Mucosa of descending colon (tissue), 3 donors: ENCODE data around the gene PPP3CB. TPM values are rescaled to one million over a fixed set of nuclear protein-coding genes. Genes with fewer than 3 reads are reported as not detected.

Source experiments
- ATAC-seq: fragments of 200-7000 bp; cut with Tn5 transposase; one replicate; pipeline ENCODE4 v1.9.1; 2020; ENCODE audit warnings: mild to moderate bottlenecking, moderate library complexity
- DNase-seq, 3 donors: peaks; one replicate each; pipeline ENCODE4 v3.0.0-alpha.2; 2020
- H3K36me3 ChIP-seq: fragments of 200-600 bp; one replicate; pipeline ENCODE4 v1.8.0; 2021; ENCODE audit warnings: low read depth, mild to moderate bottlenecking
- H3K4me1 ChIP-seq: fragments of 200-600 bp; one replicate; pipeline ENCODE4 v1.8.0; 2021; ENCODE audit warnings: low read depth, mild to moderate bottlenecking
- H3K4me3 ChIP-seq: fragments of 200-600 bp; one replicate; pipeline ENCODE4 v1.8.0; 2021; ENCODE audit warnings: mild to moderate bottlenecking
- H3K9me3 ChIP-seq: fragments of 200-600 bp; one replicate; pipeline ENCODE4 v1.8.0; 2021; ENCODE audit warnings: mild to moderate bottlenecking
- intact Hi-C, 2 donors: fragments of 100-400 bp; cut with DNase I in 1 of 2; cut with micrococcal nuclease in 1 of 2; formaldehyde crosslinking; loops; one replicate each; pipeline versions ENCODE4 v1.11.0 to v1.11.1; 2022; cut with DNase I, micrococcal nuclease
- total RNA-seq, 3 donors: library from RNA; stranded (reverse); fragmentation: NEBNext Ultra II Directional in 2 of 3; extraction: Animal tissue kit (Norgen Biotek cat#: 25700) in 2 of 3; gene quantifications; one replicate each; pipeline versions ENCODE4 v1.2.1 to v1.2.4, GENCODE V29; 2021 to 2023
- TF ChIP-seq, protein P1 (sequence below): fragments of 200-600 bp; IDR thresholded peaks from one replicate; pipeline ENCODE4 v1.8.0; 2022; ENCODE audit warnings: antibody characterized with exemption, mild to moderate bottlenecking
- donor health status: DM: no; HTN: no; CAD: no; lungs with moderate emphysema.
- donor health status: DM: no; HTN: no; CAD: no.
- donor health status: DM: no; HTN: yes; CAD: no.

PPP3CB gene
- total RNA-seq, 3 donors from 2014 or later = 25.8 to 79.6 (median 27.3) TPM

- H3K9me3 ChIP-seq = no peaks in the 10 kb centered on the region
- H3K36me3 ChIP-seq = no peaks in the 10 kb centered on the region
- TF ChIP-seq, protein P1, sequence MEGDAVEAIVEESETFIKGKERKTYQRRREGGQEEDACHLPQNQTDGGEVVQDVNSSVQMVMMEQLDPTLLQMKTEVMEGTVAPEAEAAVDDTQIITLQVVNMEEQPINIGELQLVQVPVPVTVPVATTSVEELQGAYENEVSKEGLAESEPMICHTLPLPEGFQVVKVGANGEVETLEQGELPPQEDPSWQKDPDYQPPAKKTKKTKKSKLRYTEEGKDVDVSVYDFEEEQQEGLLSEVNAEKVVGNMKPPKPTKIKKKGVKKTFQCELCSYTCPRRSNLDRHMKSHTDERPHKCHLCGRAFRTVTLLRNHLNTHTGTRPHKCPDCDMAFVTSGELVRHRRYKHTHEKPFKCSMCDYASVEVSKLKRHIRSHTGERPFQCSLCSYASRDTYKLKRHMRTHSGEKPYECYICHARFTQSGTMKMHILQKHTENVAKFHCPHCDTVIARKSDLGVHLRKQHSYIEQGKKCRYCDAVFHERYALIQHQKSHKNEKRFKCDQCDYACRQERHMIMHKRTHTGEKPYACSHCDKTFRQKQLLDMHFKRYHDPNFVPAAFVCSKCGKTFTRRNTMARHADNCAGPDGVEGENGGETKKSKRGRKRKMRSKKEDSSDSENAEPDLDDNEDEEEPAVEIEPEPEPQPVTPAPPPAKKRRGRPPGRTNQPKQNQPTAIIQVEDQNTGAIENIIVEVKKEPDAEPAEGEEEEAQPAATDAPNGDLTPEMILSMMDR = no peak
- no peak for DNase-seq
- no peaks in the 10 kb centered on the region for H3K4me1 ChIP-seq
- no peak overlapping the region for H3K4me3 ChIP-seq
- intact Hi-C loops = no loop called here
- no peak for ATAC-seq
Observed at GRCh38 chr10:73480158-73480557, 15.7 kb downstream of the PPP3CB start.

DNA sequence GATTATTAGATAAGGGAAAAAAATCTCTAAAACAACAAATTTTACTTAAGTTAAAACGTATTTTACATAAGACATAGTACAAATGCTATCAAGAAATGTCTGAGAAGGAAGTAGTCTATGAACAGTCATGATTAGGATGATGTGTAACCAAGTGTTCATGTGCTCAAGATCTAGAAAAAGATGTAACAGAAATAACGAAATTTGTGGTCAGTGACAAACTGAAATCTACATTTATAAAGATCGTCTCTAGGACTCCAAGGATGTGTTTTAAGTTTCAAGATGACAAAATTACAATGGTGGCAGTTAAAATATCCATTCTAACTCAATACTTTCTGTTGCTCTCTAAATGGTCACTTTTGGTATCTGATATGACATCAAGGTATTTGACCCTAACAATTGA lies 17.2 kb downstream of the PPP3CB start:
- TF ChIP-seq, protein P1 = no peak
- ATAC-seq (no peak), DNase-seq (no peak)
- Histone ChIP-seq H3K9me3 (no peaks in the 10 kb centered on the region), H3K4me1 (no peaks in the 10 kb centered on the region), H3K36me3 (no peaks in the 10 kb centered on the region), H3K4me3 (no peak overlapping the region)
- intact Hi-C loops = no loop called here

GRCh38 chr10:73471226-73471625 lies 24.6 kb downstream of the PPP3CB start:
- H3K36me3 ChIP-seq = no peaks in the 10 kb centered on the region
- no peak for ATAC-seq
- TF ChIP-seq, protein P1 = no peak

DNA sequence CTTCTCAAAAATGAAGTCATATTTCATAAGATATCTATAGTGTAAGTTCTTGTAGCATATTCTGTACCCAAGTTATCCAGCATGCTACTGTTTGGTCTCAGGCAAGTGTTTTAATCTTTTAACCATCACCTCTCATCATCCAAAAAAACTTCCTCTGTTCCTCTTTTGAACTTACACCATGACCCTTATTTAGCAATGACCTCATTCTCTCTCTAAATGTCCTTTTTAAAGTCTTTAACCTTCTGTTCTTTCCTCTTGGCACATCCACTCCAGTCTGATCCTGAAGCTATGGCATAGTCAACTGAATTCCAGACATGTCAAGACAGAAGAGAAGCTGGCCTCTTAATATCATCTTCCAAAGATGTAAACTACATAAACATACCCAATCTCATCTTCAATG lies 26.2 kb downstream of the PPP3CB start:
- TF ChIP-seq, protein P1 = no peak
- Histone ChIP-seq H3K36me3 (no peaks in the 10 kb centered on the region), H3K4me1 (no peaks in the 10 kb centered on the region), H3K9me3 (no peaks in the 10 kb centered on the region), H3K4me3 (no peak overlapping the region)
- DNase-seq = no peak
- intact Hi-C loops = no loop called here
- no peak for ATAC-seq

More at GRCh38 chr10:73471226-73471625, 24.6 kb downstream of the PPP3CB start:
- intact Hi-C loops = no loop called here
- no peaks in the 10 kb centered on the region for H3K4me1 ChIP-seq
- DNase-seq = no peak
- H3K9me3 ChIP-seq = no peaks in the 10 kb centered on the region
- no peak overlapping the region for H3K4me3 ChIP-seq

DNA sequence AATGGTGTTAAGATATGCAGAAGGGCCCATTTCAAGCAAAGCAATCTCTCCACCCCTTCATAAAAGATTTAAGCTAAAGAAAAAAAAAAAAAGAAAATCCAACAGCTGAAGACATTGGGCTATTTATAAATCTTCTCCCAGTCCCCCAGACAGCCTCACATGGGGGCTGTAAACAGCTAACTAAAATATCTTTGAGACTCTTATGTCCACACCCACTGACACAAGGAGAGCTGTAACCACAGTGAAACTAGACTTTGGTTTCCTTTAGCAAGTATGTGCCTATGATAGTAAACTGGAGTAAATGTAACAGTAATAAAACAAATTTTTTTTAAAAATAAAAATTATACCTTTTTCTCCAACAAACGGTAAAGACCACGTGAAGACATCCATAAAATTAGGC lies 28.6 kb downstream of the PPP3CB start:
- DNase-seq (no peak), ATAC-seq (no peak)
- H3K9me3 ChIP-seq = no peaks in the 10 kb centered on the region
- no peaks in the 10 kb centered on the region for H3K4me1 ChIP-seq
- no peaks in the 10 kb centered on the region for H3K36me3 ChIP-seq
- H3K4me3 ChIP-seq = no peak overlapping the region
- intact Hi-C loops = no loop called here
- TF ChIP-seq, protein P1 = no peak
